ENCODE results near the gene TMEM176A. TPM values are rescaled to one million over a fixed set of nuclear protein-coding genes. Genes with fewer than 3 reads are reported as not detected.

Gene TMEM176A
- total and polyA plus RNA-seq, 2 of the 8 experiments (the other 6 are each of a cell fraction or from before 2014, with no cell fraction given), result 1.3 to 1.5 TPM

- Histone ChIP-seq H3K79me2 (ENCODE audit: control insufficient read depth in 1 of 2, insufficient read depth in 2 of 2, low read length in 2 of 2) (no peaks in the 10 kb centered on the region), H3K36me3 (ENCODE audit: control insufficient read depth in 2 of 4, insufficient read depth in 4 of 4, low read length in 3 of 4) (no peaks in the 10 kb centered on the region; a peak in 1 of 8 replicates), H2AFZ (ENCODE audit: low read length) (no peak overlapping the region), H3K56ac (replicated peaks; ENCODE audit: insufficient read length, low read depth, low read length) (no peak overlapping the region), H4K8ac (ENCODE audit: extremely low read depth, insufficient read depth, low read length) (no peak overlapping the region), H3K23me2 (ENCODE audit: low read depth, low read length) (no peaks in the 10 kb centered on the region), H3K27me3 (replicated peaks in 1 of 4; ENCODE audit: control insufficient read depth in 3 of 4, extremely low read depth in 1 of 4, insufficient read depth in 3 of 4, low read length in 3 of 4) (no peaks in the 10 kb centered on the region; a peak in 3 of 7 replicates), H3K79me1 (ENCODE audit: low read depth, low read length) (no peaks in the 10 kb centered on the region; the same call in 1 of the 2 replicates), H4K5ac (ENCODE audit: insufficient read length, low read depth, low read length) (no peak overlapping the region), H2BK120ac (replicated peaks; ENCODE audit: low read depth, low read length) (no peak overlapping the region), H2BK15ac (ENCODE audit: low read length) (no peak overlapping the region; the same call in 1 of the 2 replicates), H3K9ac (replicated peaks in 1 of 4; ENCODE audit: extremely low read depth in 1 of 4, low read depth in 3 of 4, low read length in 3 of 4) (no peak overlapping the region), H3K14ac (ENCODE audit: insufficient read length) (no peak overlapping the region), H3K4me2 (ENCODE audit: insufficient read depth in 1 of 2, low read depth in 2 of 2, low read length in 2 of 2) (no peak overlapping the region), H3K23ac (ENCODE audit: insufficient read length) (no peak overlapping the region), H2BK20ac (ENCODE audit: low read length) (no peak overlapping the region), H3K27ac (ENCODE audit: low read depth, low read length) (no peak overlapping the region), H2AK5ac (ENCODE audit: low read depth, low read length) (no peak overlapping the region), H4K20me1 (replicated peaks in 1 of 2; ENCODE audit: control insufficient read depth in 1 of 2, insufficient read depth in 2 of 2, low read length in 2 of 2) (no peaks in the 10 kb centered on the region), H2BK5ac (ENCODE audit: low read depth, low read length) (no peak overlapping the region), H3K4ac (replicated peaks; ENCODE audit: insufficient read length, low read depth, low read length) (no peak overlapping the region), H3K18ac (ENCODE audit: extremely low read depth, low read length) (no peak overlapping the region), H4K91ac (replicated peaks; ENCODE audit: insufficient read length, low read length) (no peak overlapping the region), H3K4me3 (ENCODE audit: extremely low read depth in 1 of 4, insufficient read depth in 2 of 4, low read depth in 3 of 4, low read length in 4 of 4) (no peak overlapping the region), H3K4me1 (replicated peaks in 1 of 4; ENCODE audit: control insufficient read depth in 3 of 4, insufficient read depth in 4 of 4, low read length in 3 of 4) (peaks cover 0 to 7% (median 0%) of the 10 kb centered on the region in 4 experiments; a peak in 3 of 7 replicates), H2BK12ac (ENCODE audit: low read depth, low read length) (no peak overlapping the region), H3K9me3 (ENCODE audit: insufficient read depth in 2 of 2, low read depth in 1 of 2, low read length in 1 of 2) (peaks cover 0 to 5% of the 10 kb centered on the region in 2 experiments; a peak in 2 of 4 replicates)
- DNase-seq (ENCODE audit: low read depth in 1 of 2, low spot score in 2 of 2) (no peak), FAIRE-seq (no peak)
- 89% methylated on average over 7 of the region's 7 CpGs; no CpG with 5 or more reads in 1 of the 2 experiments for WGBS, 2 experiments (ENCODE audit: extremely low coverage in 1 of 2, insufficient coverage in 1 of 2, insufficient read length in 1 of 2, insufficient replicate concordance in 2 of 2, low coverage in 1 of 2, low lambda C conversion rate in 2 of 2, missing lambda C conversion rate in 1 of 2)
- TF ChIP-seq CBX8 (IDR thresholded peaks at IDR 0.05; ENCODE audit: borderline replicate concordance, low read depth, low read length) (no peak), PHF8 (conservative IDR thresholded peaks at IDR 0.05; ENCODE audit: low read depth, low read length) (no peak), ATF2 (IDR thresholded peaks at IDR 0.05; ENCODE audit: low read length) (no peak), KDM1A (IDR thresholded peaks at IDR 0.05; ENCODE audit: borderline replicate concordance, low read length) (no peak), RXRA (IDR thresholded peaks at IDR 0.05; ENCODE audit: insufficient read depth, low read depth, low read length) (no peak), EP300 (IDR thresholded peaks at IDR 0.05; ENCODE audit: borderline replicate concordance in 1 of 2, low read depth in 2 of 2, low read length in 2 of 2) (no peak), CBX5 (IDR thresholded peaks at IDR 0.05; ENCODE audit: low read depth, low read length) (no peak), TCF12 (IDR thresholded peaks at IDR 0.05; ENCODE audit: low read depth, low read length) (no peak)
- ChIA-PET CTCF (ENCODE audit: partially characterized antibody) (interaction anchor here (1.0 kb wide), 1 partner anchor 189 kb away, joined by 3 read pairs; no protein-coding TSS in a partner anchor), POLR2A (ENCODE audit: partially characterized antibody) (no interaction called here)
These were observed 20.1 kb downstream of the TMEM176A start for GRCh38 chr7:150820578-150821198.
